MCF 10A (cell line): ENCODE results near the gene ASAP3. TPM values are rescaled to one million over a fixed set of nuclear protein-coding genes. Genes with fewer than 3 reads are reported as not detected.

Experiments used
- BruUV-seq: library from RNA; stranded (reverse); fragments of 400-500 nt; replicated peaks from 2 replicates; lab custom pipeline; 2021; lab: Mats Ljungman, UMichigan
- CTCF ChIA-PET: fragments of 300-600 bp; sonication (Branson Sonifier 250); formaldehyde crosslinking; extraction: SDS; loops from one replicate; lab custom pipeline; 2021; ENCODE audit warnings: antibody characterized with exemption, inconsistent platforms; lab: Yijun Ruan, JAX
- POLR2A ChIA-PET: fragments of 300-600, 350-650 bp; sonication (Branson Sonifier 250); formaldehyde crosslinking; extraction: SDS; loops from one replicate; lab custom pipeline; 2020; ENCODE audit warnings: antibody characterized with exemption, inconsistent platforms; lab: Yijun Ruan, JAX
- DNase-seq: peaks from one replicate; pipeline ENCODE4 v3.0.0-alpha.2; 2018; ENCODE audit not compliant: unreplicated experiment
- H3K27ac Mint-ChIP-seq: one replicate; pipeline ENCODE4 v1.8.0; 2022; ENCODE audit warnings: mild to moderate bottlenecking, low read depth, mixed read lengths; ENCODE audit not compliant: unreplicated experiment
- H3K27me3 Mint-ChIP-seq: one replicate; pipeline ENCODE4 v1.8.0; 2022; ENCODE audit warnings: mixed read lengths; ENCODE audit not compliant: insufficient read depth, unreplicated experiment
- H3K36me3 Mint-ChIP-seq: one replicate; pipeline ENCODE4 v1.8.0; 2022; ENCODE audit warnings: mild to moderate bottlenecking, moderate library complexity, mixed read lengths; ENCODE audit not compliant: insufficient read depth, unreplicated experiment
- H3K4me1 Mint-ChIP-seq: one replicate; pipeline ENCODE4 v1.8.0; 2022; ENCODE audit warnings: mixed read lengths; ENCODE audit not compliant: insufficient read depth, unreplicated experiment
- H3K4me3 Mint-ChIP-seq: one replicate; pipeline ENCODE4 v1.8.0; 2022; ENCODE audit warnings: mild to moderate bottlenecking, moderate library complexity, mixed read lengths; ENCODE audit not compliant: unreplicated experiment
- H3K9me3 Mint-ChIP-seq: one replicate; pipeline ENCODE4 v1.8.0; 2022; ENCODE audit warnings: mixed read lengths; ENCODE audit not compliant: unreplicated experiment
- intact Hi-C: fragments of 100-400 bp; cut with micrococcal nuclease; formaldehyde crosslinking; loops from 2 replicates; pipeline ENCODE4 v1.14.1; 2022
- total RNA-seq: library from RNA; stranded (reverse); gene quantifications from 2 replicates; pipeline ENCODE4 v1.2.3, GENCODE V29; 2022
- TF ChIP-seq, protein P1 (sequence below): fragments of 200-600 bp; IDR thresholded peaks from one replicate; pipeline ENCODE4 v1.8.0; 2022; ENCODE audit warnings: antibody characterized with exemption, mild to moderate bottlenecking; ENCODE audit not compliant: unreplicated experiment

ASAP3 gene
- total RNA-seq, 1 experiment from 2014 or later, result 11.1 TPM

DNA sequence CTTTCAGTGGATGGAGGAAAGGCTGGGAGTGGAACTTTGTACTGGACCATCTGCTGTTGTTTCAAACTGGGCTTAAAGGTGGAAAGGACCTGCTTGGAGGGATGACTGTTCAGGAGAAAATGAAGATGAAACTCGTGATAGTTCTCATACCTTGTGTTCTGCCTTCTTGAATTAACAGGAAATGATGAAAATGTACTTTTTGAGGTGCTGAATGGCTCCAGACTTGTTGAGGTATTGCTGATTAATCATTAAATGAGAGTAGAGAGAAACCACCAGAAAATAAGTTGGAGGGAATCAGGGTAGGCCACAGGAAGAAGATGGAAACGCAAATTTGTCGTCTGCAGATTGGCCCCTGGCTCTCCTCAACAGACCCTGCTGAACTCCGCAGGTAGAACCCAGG, 88.1 kb downstream of the ASAP3 start:
- TF ChIP-seq, protein P1, sequence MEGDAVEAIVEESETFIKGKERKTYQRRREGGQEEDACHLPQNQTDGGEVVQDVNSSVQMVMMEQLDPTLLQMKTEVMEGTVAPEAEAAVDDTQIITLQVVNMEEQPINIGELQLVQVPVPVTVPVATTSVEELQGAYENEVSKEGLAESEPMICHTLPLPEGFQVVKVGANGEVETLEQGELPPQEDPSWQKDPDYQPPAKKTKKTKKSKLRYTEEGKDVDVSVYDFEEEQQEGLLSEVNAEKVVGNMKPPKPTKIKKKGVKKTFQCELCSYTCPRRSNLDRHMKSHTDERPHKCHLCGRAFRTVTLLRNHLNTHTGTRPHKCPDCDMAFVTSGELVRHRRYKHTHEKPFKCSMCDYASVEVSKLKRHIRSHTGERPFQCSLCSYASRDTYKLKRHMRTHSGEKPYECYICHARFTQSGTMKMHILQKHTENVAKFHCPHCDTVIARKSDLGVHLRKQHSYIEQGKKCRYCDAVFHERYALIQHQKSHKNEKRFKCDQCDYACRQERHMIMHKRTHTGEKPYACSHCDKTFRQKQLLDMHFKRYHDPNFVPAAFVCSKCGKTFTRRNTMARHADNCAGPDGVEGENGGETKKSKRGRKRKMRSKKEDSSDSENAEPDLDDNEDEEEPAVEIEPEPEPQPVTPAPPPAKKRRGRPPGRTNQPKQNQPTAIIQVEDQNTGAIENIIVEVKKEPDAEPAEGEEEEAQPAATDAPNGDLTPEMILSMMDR, result no peak
- BruUV-seq, result no TSS peak
- Mint-ChIP-seq H3K36me3 (no peaks in the 10 kb centered on the region), H3K9me3 (no peaks in the 10 kb centered on the region), H3K4me3 (no peak overlapping the region), H3K27me3 (no peaks in the 10 kb centered on the region), H3K4me1 (peaks cover 6% of the 10 kb centered on the region), H3K27ac (no peak overlapping the region)
- no peak for DNase-seq
- CTCF ChIA-PET, result interaction anchor here (0.5 kb wide), 1 partner anchor 173 kb away, joined by 3 read pairs; no protein-coding TSS in a partner anchor
- intact Hi-C loops, result no loop called here
- POLR2A ChIA-PET, result interaction anchor here (2.5 kb wide), 1 partner anchor 51 kb away, joined by 7 read pairs; the partner anchor contains the start of gene HNRNPR

DNA sequence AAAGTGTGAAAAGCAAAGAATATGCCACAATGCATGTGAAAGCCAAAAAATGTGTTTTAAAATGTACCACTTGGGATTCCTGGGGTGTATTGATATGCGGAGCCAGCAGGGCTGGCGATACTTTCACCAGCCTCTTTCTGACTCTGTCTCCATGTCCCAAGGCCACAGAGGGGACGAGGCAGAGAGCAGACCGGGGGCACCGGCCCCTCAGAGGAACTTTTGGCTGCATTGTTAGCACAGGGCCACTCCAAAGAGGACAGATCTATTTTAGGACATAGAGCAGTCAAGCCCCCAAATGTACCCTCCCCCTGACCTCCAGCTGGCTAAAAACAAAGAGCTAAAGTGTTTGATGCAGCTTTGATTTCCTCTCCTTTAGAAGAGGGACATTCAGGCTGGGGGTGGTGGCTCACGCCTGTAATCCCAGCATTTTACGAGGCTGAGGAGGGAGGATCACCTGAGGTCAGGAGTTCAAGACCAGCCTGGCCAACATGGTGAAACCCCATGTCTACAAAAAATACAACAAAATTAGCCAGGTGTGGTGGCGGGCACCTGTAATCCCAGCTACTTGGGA, 88.7 kb downstream of the ASAP3 start:
- intact Hi-C loops, result no loop called here
- POLR2A ChIA-PET, result interaction anchor here (1.7 to 2.5 kb wide), 2 partner anchors 8 to 50 kb away, joined by 7 to 10 read pairs; partner anchors contain the start of gene HNRNPR
- H3K4me1 Mint-ChIP-seq, result peaks cover under 1% of the 10 kb centered on the region
- BruUV-seq, result no TSS peak
- H3K9me3 Mint-ChIP-seq, result no peaks in the 10 kb centered on the region
- no peak for DNase-seq
- H3K4me3 Mint-ChIP-seq, result no peak overlapping the region
- TF ChIP-seq, protein P1, result no peak
- H3K36me3 Mint-ChIP-seq, result no peaks in the 10 kb centered on the region
- CTCF ChIA-PET, result interaction anchor here (0.5 to 2.0 kb wide), 3 partner anchors 8 to 368 kb away, joined by 3 to 13 read pairs (median 3); no protein-coding TSS in a partner anchor
- H3K27me3 Mint-ChIP-seq, result no peaks in the 10 kb centered on the region
- H3K27ac Mint-ChIP-seq, result no peak overlapping the region

DNA sequence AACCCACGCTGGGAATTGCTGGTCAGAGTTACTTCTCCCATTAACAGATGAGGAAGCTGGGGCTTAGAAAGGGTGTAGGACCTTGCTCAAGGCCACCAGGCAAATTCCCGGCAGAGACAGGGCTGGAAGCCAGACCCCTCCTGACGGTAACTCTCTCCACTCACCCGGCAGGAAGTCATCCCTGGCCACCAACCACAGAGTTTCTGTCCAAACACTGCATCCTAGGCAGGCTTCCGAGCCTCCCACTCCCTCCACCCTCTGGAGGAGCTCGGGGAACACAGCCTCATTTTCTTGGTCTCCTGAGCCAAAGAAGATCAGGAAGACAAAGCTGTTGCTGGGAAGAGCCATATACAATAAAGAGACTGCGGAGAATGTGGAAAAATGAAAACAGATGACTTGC, 89.3 kb downstream of the ASAP3 start:
- POLR2A ChIA-PET, result interaction anchor here (1.7 to 2.5 kb wide), 2 partner anchors 9 to 50 kb away, joined by 7 to 10 read pairs; partner anchors contain the start of gene HNRNPR

DNA sequence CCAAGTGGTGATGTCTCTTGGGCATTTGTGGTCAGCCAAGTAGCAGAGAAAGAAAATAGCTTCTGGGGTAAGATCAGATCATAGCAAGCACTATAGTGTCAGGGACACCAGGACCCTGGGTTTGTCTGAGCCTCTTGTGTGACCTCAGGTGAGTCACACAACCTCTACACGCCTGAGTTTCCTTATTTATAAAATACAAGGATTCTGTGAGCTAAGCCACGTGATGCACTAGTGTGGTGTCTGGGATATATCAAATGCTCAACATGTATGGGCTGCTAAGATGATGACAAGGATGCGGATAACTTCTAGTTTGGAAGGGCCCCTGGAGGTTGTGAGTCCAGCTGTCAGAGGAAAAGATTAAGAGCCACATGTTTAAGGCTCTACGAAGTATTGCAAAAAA, 89.8 kb downstream of the ASAP3 start:
- no peaks in the 10 kb centered on the region for H3K27me3 Mint-ChIP-seq
- H3K9me3 Mint-ChIP-seq, result no peaks in the 10 kb centered on the region
- TF ChIP-seq, protein P1, result no peak
- DNase-seq, result no peak
- H3K4me3 Mint-ChIP-seq, result no peak overlapping the region
- POLR2A ChIA-PET, result interaction anchor here (1.7 to 2.5 kb wide), 2 partner anchors 9 to 49 kb away, joined by 7 to 10 read pairs; partner anchors contain the start of gene HNRNPR
- no TSS peak for BruUV-seq
- no peaks in the 10 kb centered on the region for H3K4me1 Mint-ChIP-seq
- intact Hi-C loops, result no loop called here
- no peak overlapping the region for H3K27ac Mint-ChIP-seq
- H3K36me3 Mint-ChIP-seq, result no peaks in the 10 kb centered on the region
- CTCF ChIA-PET, result interaction anchor here (0.6 to 2.0 kb wide), 2 partner anchors 9 to 101 kb away, joined by 4 to 13 read pairs; no protein-coding TSS in a partner anchor

More for the DNA sequence above, 89.3 kb downstream of the ASAP3 start:
- H3K36me3 Mint-ChIP-seq, result no peaks in the 10 kb centered on the region
- TF ChIP-seq, protein P1, result no peak
- no peak overlapping the region for H3K27ac Mint-ChIP-seq
- intact Hi-C loops, result no loop called here
- no TSS peak for BruUV-seq
- H3K4me1 Mint-ChIP-seq, result no peaks in the 10 kb centered on the region
- DNase-seq, result peak; percentile 35
- no peaks in the 10 kb centered on the region for H3K27me3 Mint-ChIP-seq
- H3K4me3 Mint-ChIP-seq, result no peak overlapping the region
- H3K9me3 Mint-ChIP-seq, result no peaks in the 10 kb centered on the region
- CTCF ChIA-PET, result interaction anchor here (0.6 to 2.0 kb wide), 3 partner anchors 9 to 367 kb away, joined by 3 to 13 read pairs (median 4); no protein-coding TSS in a partner anchor
